ENCODE measurements around the gene MYEF2.

MYEF2 gene

DNA sequence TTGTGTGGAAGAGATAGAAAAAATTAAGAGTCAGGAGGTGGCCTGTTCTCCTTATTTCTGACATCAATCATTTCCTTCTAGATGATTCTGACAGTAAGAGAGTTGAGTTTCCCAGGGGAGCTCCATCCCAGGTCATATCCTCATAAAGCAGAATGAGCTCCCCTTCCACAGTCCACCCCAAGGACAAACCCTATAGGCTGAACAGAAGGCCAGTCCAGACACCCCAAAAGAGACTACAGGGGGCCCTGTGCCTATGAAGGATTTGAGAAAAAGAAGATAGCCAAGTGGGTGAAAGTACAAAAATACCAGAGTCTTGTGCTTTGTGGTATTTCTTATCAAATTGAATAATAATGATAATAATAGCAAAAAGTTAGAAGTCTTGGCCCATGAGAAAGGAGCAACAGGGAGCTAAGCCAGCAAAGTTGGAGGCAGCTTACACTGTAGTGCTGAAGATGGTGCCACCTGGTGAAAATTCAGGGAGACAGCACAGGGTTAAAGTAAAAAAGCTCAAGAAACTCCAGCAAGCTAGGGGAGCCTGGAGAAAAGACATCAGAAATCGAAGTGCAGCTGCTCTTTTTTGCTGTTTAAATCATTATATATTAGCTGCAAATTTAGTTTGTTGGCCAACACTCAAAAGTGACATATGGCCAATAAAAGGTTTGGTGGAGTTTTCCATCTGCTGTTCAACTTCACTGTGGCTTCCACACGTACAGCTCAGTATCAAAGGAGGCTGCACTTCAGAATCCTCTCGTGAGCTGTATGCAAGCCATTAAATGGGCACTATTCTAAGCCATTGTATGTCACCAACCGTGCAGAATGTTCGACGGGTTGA, 93.1 kb downstream of the MYEF2 start:
- POLR2A ChIA-PET: no interaction called here
- CTCF ChIA-PET: interaction anchor here (0.6 to 1.6 kb wide), 8 partner anchors 11 to 889 kb away, joined by 3 to 10 read pairs (median 4); no protein-coding TSS in a partner anchor
- DNase-seq (ENCODE audit: extremely low spot score): peak; percentile 28
- TF ChIP-seq SP1 (IDR thresholded peaks at IDR 0.05) (no peak), SUZ12 (IDR thresholded peaks at IDR 0.05) (no peak), L3MBTL2 (conservative IDR thresholded peaks at IDR 0.05) (no peak), NFRKB (IDR thresholded peaks at IDR 0.05) (no peak), BHLHE40 (IDR thresholded peaks at IDR 0.05; ENCODE audit: borderline replicate concordance) (no peak), LEF1 (IDR thresholded peaks at IDR 0.05; ENCODE audit: borderline replicate concordance) (no peak), CTBP1 (IDR thresholded peaks at IDR 0.05; ENCODE audit: borderline replicate concordance) (no peak)
